Panc1 (cell line): ENCODE data around the gene CACUL1. TPM values are rescaled to one million over a fixed set of nuclear protein-coding genes. Genes with fewer than 3 reads are reported as not detected.

Experiments used
- ATAC-seq: fragments of 200-7000 bp; cut with Tn5 transposase; 2 replicates; pipeline ENCODE4 v1.9.1; 2020; ENCODE audit warnings: mild to moderate bottlenecking, moderate library complexity
- BruUV-seq: library from RNA; stranded (reverse); fragments of 400-500 nt; replicated peaks from 2 replicates; lab custom pipeline; 2021; lab: Mats Ljungman, UMichigan
- CTCF ChIA-PET: fragments of 300-600 bp; sonication (Branson Sonifier 250); formaldehyde crosslinking; loops from one replicate; lab custom pipeline; 2022; ENCODE audit warnings: antibody characterized with exemption; lab: Charles Lee
- POLR2A ChIA-PET: fragments of 300-600 bp; sonication (Branson Sonifier 250); formaldehyde crosslinking; loops from one replicate; lab custom pipeline; 2022; ENCODE audit warnings: antibody characterized with exemption; lab: Charles Lee
- DNase-seq: peaks from one replicate; pipeline ENCODE4 v3.0.0-alpha.2; 2010; ENCODE audit warnings: low read depth, low spot score
- H3K27ac ChIP-seq: 2 replicates; pipeline ENCODE4 v1.5.1; 2011; ENCODE audit warnings: mild to moderate bottlenecking, low read length, inconsistent platforms
- H3K27me3 ChIP-seq: fragments of 200-500 bp; sonication (Bioruptor generic); 2 replicates; pipeline ENCODE4 v1.6.0; 2014; ENCODE audit warnings: low read length, inconsistent platforms; ENCODE audit not compliant: control insufficient read depth, insufficient read depth
- H3K36me3 ChIP-seq: fragments of 200-500 bp; sonication (Bioruptor generic); 2 replicates; pipeline ENCODE4 v1.5.1; 2014; ENCODE audit warnings: inconsistent platforms, mild to moderate bottlenecking, low read length, moderate library complexity; ENCODE audit not compliant: control insufficient read depth, insufficient read depth
- H3K4me1 ChIP-seq: 2 replicates; pipeline ENCODE4 v1.5.1; 2011; ENCODE audit warnings: inconsistent platforms, mild to moderate bottlenecking, low read length, moderate library complexity; ENCODE audit not compliant: control insufficient read depth, insufficient read depth
- H3K4me3 ChIP-seq, 2 experiments: 2 replicates each; pipeline ENCODE4 v1.5.1; 2011 to 2012; ENCODE audit warnings: low read depth in 2 of 2, low read length in 2 of 2, mild to moderate bottlenecking in 2 of 2, inconsistent platforms in 1 of 2, moderate library complexity in 1 of 2
- H3K9me3 ChIP-seq: fragments of 200-500 bp; sonication (Bioruptor generic); 2 replicates; pipeline ENCODE4 v1.5.1; 2014; ENCODE audit warnings: low read depth, mild to moderate bottlenecking, inconsistent platforms, low read length, moderate library complexity; ENCODE audit not compliant: control insufficient read depth, insufficient read depth
- POLR2AphosphoS5 ChIP-seq: IDR thresholded peaks from 2 replicates; pipeline ENCODE4 v1.6.1; 2012; ENCODE audit warnings: mild to moderate bottlenecking, low read depth, low read length, moderate library complexity
- SIN3A ChIP-seq: IDR thresholded peaks from 2 replicates; pipeline ENCODE4 v1.6.1; 2012; ENCODE audit warnings: low read depth, mild to moderate bottlenecking, low read length, moderate library complexity, borderline replicate concordance; ENCODE audit not compliant: insufficient read depth
- TCF7L2 ChIP-seq: IDR thresholded peaks from 2 replicates; pipeline ENCODE4 v1.6.1; 2011; ENCODE audit warnings: mild to moderate bottlenecking, low read depth, low read length, inconsistent platforms
- in situ Hi-C: cut with HindIII; loops from 2 replicates; pipeline ENCODE4 v1.10.0; 2016; ENCODE audit warnings: low sequenced_read_pairs, low pct_unique_long_range_greater_than_20kb
- intact Hi-C: fragments of 100-400 bp; cut with micrococcal nuclease; formaldehyde crosslinking; loops from one replicate; pipeline ENCODE4 v1.10.0; 2022; ENCODE audit not compliant: unreplicated experiment
- total RNA-seq: library from RNA; stranded (reverse); gene quantifications from one replicate; pipeline ENCODE4 v1.2.1, GENCODE V29; 2021; ENCODE audit not compliant: unreplicated experiment
- TF ChIP-seq, protein P1 (sequence below): fragments of 450-650 bp; IDR thresholded peaks from 2 replicates; pipeline ENCODE4 v1.5.1; 2017; ENCODE audit warnings: mild to moderate bottlenecking
- TF ChIP-seq, protein P2 (sequence below), 2 experiments: IDR thresholded peaks; 2 replicates each; pipeline ENCODE4 v1.6.1; 2011 to 2012; ENCODE audit warnings: low read depth in 2 of 2, control low read depth in 1 of 2, low read length in 1 of 2, mild to moderate bottlenecking in 1 of 2, moderate library complexity in 1 of 2; ENCODE audit not compliant: insufficient read depth in 1 of 2

The CACUL1 gene
- total RNA-seq, 1 experiment from 2014 or later, result 44.1 TPM

DNA sequence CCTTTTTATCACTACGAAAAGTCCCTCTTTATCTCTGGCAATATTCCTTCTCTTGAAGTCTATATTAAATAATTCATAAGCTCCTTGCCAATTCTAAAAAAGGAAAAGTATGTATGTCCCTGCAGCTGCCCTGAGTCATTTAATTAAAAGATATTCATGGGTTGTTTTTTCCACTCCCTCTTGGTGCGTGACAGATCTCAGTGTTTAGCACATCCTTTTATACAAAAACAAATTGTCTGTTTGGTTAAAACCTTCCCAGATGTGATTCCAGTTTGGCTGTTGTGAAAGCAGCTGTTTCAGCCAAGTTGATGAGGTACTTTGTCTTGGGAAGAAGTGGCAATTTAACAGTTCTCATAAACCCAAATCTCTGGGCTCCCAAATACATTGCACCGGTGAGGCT, 125.6 kb downstream of the CACUL1 start:
- no peak for DNase-seq
- TF ChIP-seq, protein P1, sequence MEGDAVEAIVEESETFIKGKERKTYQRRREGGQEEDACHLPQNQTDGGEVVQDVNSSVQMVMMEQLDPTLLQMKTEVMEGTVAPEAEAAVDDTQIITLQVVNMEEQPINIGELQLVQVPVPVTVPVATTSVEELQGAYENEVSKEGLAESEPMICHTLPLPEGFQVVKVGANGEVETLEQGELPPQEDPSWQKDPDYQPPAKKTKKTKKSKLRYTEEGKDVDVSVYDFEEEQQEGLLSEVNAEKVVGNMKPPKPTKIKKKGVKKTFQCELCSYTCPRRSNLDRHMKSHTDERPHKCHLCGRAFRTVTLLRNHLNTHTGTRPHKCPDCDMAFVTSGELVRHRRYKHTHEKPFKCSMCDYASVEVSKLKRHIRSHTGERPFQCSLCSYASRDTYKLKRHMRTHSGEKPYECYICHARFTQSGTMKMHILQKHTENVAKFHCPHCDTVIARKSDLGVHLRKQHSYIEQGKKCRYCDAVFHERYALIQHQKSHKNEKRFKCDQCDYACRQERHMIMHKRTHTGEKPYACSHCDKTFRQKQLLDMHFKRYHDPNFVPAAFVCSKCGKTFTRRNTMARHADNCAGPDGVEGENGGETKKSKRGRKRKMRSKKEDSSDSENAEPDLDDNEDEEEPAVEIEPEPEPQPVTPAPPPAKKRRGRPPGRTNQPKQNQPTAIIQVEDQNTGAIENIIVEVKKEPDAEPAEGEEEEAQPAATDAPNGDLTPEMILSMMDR, result no peak
- TF ChIP-seq POLR2AphosphoS5 (no peak), TCF7L2 (no peak), SIN3A (no peak)
- TF ChIP-seq, protein P2, sequence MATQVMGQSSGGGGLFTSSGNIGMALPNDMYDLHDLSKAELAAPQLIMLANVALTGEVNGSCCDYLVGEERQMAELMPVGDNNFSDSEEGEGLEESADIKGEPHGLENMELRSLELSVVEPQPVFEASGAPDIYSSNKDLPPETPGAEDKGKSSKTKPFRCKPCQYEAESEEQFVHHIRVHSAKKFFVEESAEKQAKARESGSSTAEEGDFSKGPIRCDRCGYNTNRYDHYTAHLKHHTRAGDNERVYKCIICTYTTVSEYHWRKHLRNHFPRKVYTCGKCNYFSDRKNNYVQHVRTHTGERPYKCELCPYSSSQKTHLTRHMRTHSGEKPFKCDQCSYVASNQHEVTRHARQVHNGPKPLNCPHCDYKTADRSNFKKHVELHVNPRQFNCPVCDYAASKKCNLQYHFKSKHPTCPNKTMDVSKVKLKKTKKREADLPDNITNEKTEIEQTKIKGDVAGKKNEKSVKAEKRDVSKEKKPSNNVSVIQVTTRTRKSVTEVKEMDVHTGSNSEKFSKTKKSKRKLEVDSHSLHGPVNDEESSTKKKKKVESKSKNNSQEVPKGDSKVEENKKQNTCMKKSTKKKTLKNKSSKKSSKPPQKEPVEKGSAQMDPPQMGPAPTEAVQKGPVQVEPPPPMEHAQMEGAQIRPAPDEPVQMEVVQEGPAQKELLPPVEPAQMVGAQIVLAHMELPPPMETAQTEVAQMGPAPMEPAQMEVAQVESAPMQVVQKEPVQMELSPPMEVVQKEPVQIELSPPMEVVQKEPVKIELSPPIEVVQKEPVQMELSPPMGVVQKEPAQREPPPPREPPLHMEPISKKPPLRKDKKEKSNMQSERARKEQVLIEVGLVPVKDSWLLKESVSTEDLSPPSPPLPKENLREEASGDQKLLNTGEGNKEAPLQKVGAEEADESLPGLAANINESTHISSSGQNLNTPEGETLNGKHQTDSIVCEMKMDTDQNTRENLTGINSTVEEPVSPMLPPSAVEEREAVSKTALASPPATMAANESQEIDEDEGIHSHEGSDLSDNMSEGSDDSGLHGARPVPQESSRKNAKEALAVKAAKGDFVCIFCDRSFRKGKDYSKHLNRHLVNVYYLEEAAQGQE (IDR thresholded peaks at IDR 0.05; ENCODE audit: insufficient read depth in 1 of 2, low read depth in 2 of 2, low read length in 1 of 2), result no peak
- intact Hi-C loops, result no loop called here
- CTCF ChIA-PET, result no interaction called here
- in situ Hi-C loops, result no loop called here
- BruUV-seq, result no TSS peak
- no peaks in the 10 kb centered on the region for H3K4me1 ChIP-seq
- H3K27me3 ChIP-seq, result peaks cover 8% of the 10 kb centered on the region; the same call in 1 of the 2 replicates
- no peaks in the 10 kb centered on the region for H3K9me3 ChIP-seq
- POLR2A ChIA-PET, result no interaction called here
- H3K36me3 ChIP-seq, result no peaks in the 10 kb centered on the region
- ATAC-seq, result no peak
- no peak overlapping the region for H3K4me3 ChIP-seq
- H3K27ac ChIP-seq, result no peak overlapping the region

DNA sequence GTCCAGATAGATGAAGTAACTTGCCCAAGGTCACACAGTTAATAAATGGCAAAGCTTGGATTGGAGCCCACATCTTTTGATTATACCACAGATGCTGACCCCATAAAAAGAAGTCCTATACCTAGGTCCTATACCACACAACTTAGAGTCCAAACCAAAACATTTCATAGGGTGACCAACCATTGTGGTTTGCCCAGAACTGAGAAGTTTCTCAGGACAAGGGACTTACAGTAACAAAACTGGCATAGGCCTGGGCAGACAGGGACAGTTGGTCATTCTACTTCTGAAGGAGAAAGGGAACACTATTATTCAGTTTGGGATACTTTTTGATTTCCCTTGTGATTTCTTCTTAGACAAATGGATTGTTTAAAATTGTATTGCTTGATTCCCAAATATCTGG, 126.4 kb downstream of the CACUL1 start:
- TF ChIP-seq, protein P2 (IDR thresholded peaks at IDR 0.05; ENCODE audit: insufficient read depth in 1 of 2, low read depth in 2 of 2, low read length in 1 of 2), result no peak
- TF ChIP-seq SIN3A, result no peak
- TF ChIP-seq POLR2AphosphoS5, result no peak
- TF ChIP-seq, protein P1, result no peak
- TF ChIP-seq TCF7L2, result no peak
- in situ Hi-C loops (no loop called here), intact Hi-C loops (no loop called here)
- Histone ChIP-seq H3K4me3 (no peak overlapping the region), H3K36me3 (no peaks in the 10 kb centered on the region), H3K4me1 (no peaks in the 10 kb centered on the region), H3K27me3 (peaks cover 6% of the 10 kb centered on the region; the same call in 1 of the 2 replicates), H3K9me3 (no peaks in the 10 kb centered on the region), H3K27ac (no peak overlapping the region)
- CTCF ChIA-PET, result no interaction called here
- DNase-seq (no peak), ATAC-seq (no peak)
- no TSS peak for BruUV-seq
- POLR2A ChIA-PET, result no interaction called here
